ENCODE measurements around the gene RAX. TPM values are rescaled to one million over a fixed set of nuclear protein-coding genes. Genes with fewer than 3 reads are reported as not detected.

Gene RAX
- total and polyA plus RNA-seq, 10 of the 15 experiments (the other 5 are each of a cell fraction or from before 2014, with no cell fraction given): not detected

DNA sequence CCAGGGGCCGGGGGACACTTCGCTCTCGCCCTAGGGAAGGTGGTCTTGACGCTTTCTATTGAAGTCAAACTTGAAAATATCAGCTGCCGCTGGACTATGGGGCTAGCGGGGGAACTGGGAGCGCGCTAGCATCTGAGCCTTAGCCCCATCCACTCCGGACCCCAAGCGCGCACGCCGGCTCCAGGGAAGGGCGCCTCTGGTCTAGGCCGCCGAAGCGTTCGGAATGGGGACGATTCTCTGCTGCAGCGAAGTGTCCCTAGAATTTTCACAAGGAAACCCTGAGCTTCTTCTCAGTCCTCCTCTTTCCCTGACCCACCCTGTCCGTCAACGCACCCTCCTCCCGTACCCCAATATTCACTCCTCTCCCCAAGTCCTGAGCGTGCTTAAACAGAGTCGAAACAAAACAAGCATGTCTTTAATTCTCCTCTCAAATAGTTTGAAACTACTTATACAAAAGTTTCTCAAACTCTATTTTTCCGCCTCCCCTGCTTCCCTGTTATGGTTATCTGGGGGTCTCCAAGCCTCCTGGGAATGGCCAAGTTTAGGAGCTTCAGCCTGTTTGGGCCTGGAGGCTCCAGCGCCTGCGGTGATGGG lies 5.0 kb downstream of the RAX start:
- H3K79me2 ChIP-seq (ENCODE audit: control insufficient read depth, insufficient read depth, low read length): no peaks in the 10 kb centered on the region
- no peaks in the 10 kb centered on the region for H3K4me1 ChIP-seq (ENCODE audit: control insufficient read depth, insufficient read depth, low read length)
- ChIA-PET SMC1A (ENCODE audit: uncharacterized antibody, unreplicated experiment) (no interaction called here), RAD21 (ENCODE audit: unreplicated experiment) (no interaction called here), CTCF (no interaction called here), POLR2A (no interaction called here)
- no peak overlapping the region for H3K9ac ChIP-seq (ENCODE audit: control insufficient read depth, insufficient read depth, low read length)
- no peak overlapping the region for H2AFZ ChIP-seq (ENCODE audit: control insufficient read depth, low read depth, low read length)
- BruUV-seq (replicated peaks): no TSS peak
- H3K27me3 ChIP-seq (replicated peaks in 1 of 2; ENCODE audit: control insufficient read depth in 2 of 2, insufficient read depth in 2 of 2, low read length in 1 of 2): peaks cover 17 to 46% of the 10 kb centered on the region in 2 experiments
- no peak for ATAC-seq
- FAIRE-seq: no peak
- in situ Hi-C loops (cut with MboI): no loop called here
- H3K4me2 ChIP-seq (ENCODE audit: control insufficient read depth, insufficient read depth): no peak overlapping the region
- WGBS (ENCODE audit: insufficient coverage, insufficient replicate concordance, low lambda C conversion rate, missing lambda C conversion rate): 64% methylated on average over 26 of the region's 28 CpGs
- H3K27ac ChIP-seq (ENCODE audit: control insufficient read depth, insufficient read depth): no peak overlapping the region
- TF ChIP-seq KDM1A (IDR thresholded peaks at IDR 0.05; ENCODE audit: borderline replicate concordance) (no peak), ATF7 (IDR thresholded peaks at IDR 0.05; ENCODE audit: low read depth) (no peak), SRF (IDR thresholded peaks at IDR 0.05; ENCODE audit: low read depth in 2 of 2, low read length in 2 of 2) (no peak), STAT3 (IDR thresholded peaks at IDR 0.05; ENCODE audit: low read depth, low read length) (no peak)
- TF ChIP-seq, protein P1, sequence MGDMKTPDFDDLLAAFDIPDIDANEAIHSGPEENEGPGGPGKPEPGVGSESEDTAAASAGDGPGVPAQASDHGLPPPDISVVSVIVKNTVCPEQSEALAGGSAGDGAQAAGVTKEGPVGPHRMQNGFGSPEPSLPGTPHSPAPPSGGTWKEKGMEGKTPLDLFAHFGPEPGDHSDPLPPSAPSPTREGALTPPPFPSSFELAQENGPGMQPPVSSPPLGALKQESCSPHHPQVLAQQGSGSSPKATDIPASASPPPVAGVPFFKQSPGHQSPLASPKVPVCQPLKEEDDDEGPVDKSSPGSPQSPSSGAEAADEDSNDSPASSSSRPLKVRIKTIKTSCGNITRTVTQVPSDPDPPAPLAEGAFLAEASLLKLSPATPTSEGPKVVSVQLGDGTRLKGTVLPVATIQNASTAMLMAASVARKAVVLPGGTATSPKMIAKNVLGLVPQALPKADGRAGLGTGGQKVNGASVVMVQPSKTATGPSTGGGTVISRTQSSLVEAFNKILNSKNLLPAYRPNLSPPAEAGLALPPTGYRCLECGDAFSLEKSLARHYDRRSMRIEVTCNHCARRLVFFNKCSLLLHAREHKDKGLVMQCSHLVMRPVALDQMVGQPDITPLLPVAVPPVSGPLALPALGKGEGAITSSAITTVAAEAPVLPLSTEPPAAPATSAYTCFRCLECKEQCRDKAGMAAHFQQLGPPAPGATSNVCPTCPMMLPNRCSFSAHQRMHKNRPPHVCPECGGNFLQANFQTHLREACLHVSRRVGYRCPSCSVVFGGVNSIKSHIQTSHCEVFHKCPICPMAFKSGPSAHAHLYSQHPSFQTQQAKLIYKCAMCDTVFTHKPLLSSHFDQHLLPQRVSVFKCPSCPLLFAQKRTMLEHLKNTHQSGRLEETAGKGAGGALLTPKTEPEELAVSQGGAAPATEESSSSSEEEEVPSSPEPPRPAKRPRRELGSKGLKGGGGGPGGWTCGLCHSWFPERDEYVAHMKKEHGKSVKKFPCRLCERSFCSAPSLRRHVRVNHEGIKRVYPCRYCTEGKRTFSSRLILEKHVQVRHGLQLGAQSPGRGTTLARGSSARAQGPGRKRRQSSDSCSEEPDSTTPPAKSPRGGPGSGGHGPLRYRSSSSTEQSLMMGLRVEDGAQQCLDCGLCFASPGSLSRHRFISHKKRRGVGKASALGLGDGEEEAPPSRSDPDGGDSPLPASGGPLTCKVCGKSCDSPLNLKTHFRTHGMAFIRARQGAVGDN (IDR thresholded peaks at IDR 0.05): no peak
- TF ChIP-seq, protein P2, sequence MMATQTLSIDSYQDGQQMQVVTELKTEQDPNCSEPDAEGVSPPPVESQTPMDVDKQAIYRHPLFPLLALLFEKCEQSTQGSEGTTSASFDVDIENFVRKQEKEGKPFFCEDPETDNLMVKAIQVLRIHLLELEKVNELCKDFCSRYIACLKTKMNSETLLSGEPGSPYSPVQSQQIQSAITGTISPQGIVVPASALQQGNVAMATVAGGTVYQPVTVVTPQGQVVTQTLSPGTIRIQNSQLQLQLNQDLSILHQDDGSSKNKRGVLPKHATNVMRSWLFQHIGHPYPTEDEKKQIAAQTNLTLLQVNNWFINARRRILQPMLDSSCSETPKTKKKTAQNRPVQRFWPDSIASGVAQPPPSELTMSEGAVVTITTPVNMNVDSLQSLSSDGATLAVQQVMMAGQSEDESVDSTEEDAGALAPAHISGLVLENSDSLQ (IDR thresholded peaks at IDR 0.05): no peak
- no peak overlapping the region for H3K4me3 ChIP-seq
- no peaks in the 10 kb centered on the region; the same call in 2 of the 3 replicates for H3K9me3 ChIP-seq (replicated peaks; ENCODE audit: control insufficient read depth, insufficient read depth, low read length)
- intact Hi-C loops (cut with micrococcal nuclease; ENCODE audit: unreplicated experiment): no loop called here
- H4K20me1 ChIP-seq (ENCODE audit: control insufficient read depth, insufficient read depth): no peaks in the 10 kb centered on the region
- no peaks in the 10 kb centered on the region for H3K36me3 ChIP-seq (ENCODE audit: control insufficient read depth in 2 of 2, insufficient read depth in 2 of 2, low read length in 1 of 2)
- no peak for DNase-seq (ENCODE audit: low read depth, low spot score)
